Thyroid gland (tissue), 4 donors: ENCODE data around the gene PPP2R2B. TPM values are rescaled to one million over a fixed set of nuclear protein-coding genes. Genes with fewer than 3 reads are reported as not detected.

ENCODE experiments used
- DNase-seq, 2 donors: peaks; one replicate each; pipeline ENCODE4 v3.0.0-alpha.2; 2019
- H3K27ac ChIP-seq, 3 donors: fragments of 200-600 bp; sonication (generic); 1 replicate in 2 of 3; 2 replicates in 1 of 3; pipeline ENCODE4 v1.5.1; 2016 to 2019; ENCODE audit warnings: mild to moderate bottlenecking in 1 of 3, moderate library complexity in 1 of 3
- H3K27me3 ChIP-seq: fragments of 200-600 bp; sonication (generic); one replicate; pipeline ENCODE4 v1.5.1; 2019
- H3K36me3 ChIP-seq, 2 donors: fragments of 200-600 bp; sonication (generic); one replicate each; pipeline ENCODE4 v1.5.1; 2016 to 2019
- H3K4me1 ChIP-seq, 2 donors: fragments of 200-600 bp; sonication (generic); one replicate each; pipeline ENCODE4 v1.5.1; 2017 to 2019
- H3K4me3 ChIP-seq, 3 donors: fragments of 200-600 bp; sonication (generic); replicated peaks in 1 of 3; 1 replicate in 2 of 3; 2 replicates in 1 of 3; pipeline ENCODE4 v1.5.1; 2016; ENCODE audit warnings: mild to moderate bottlenecking in 1 of 3
- H3K9me3 ChIP-seq: fragments of 200-600 bp; sonication (generic); one replicate; pipeline ENCODE4 v1.5.1; 2017
- CTCF ChIP-seq, 6 experiments: fragments of 200-600 bp in 3 of 6; fragments of 450-650 bp in 3 of 6; sonication (generic) in 3 of 6; IDR thresholded peaks; one replicate each; pipeline ENCODE4 v1.5.1; 2016 to 2019; ENCODE audit warnings: antibody characterized with exemption in 6 of 6, mild to moderate bottlenecking in 2 of 6, inconsistent platforms in 1 of 6, moderate library complexity in 1 of 6
- POLR2A ChIP-seq, 2 donors: fragments of 450-650 bp; IDR thresholded peaks; one replicate each; pipeline ENCODE4 v1.6.1; 2017; ENCODE audit warnings: antibody characterized with exemption in 2 of 2, mild to moderate bottlenecking in 2 of 2, moderate library complexity in 1 of 2
- WGBS, 2 donors: methylation state at CpG; one replicate each; pipeline ENCODE4 v1.1.5; 2017; 5-methylcytosine and 5-hydroxymethylcytosine counted together
- intact Hi-C: fragments of 100-400 bp; cut with DNase I; formaldehyde crosslinking; loops from one replicate; pipeline ENCODE4 v1.15.1; 2023
- small RNA-seq: library from RNA; depleted of rRNA; stranded (forward); fragments of <200 nt; gene quantifications from one replicate; pipeline ENCODE3, GENCODE V24; 2016
- total RNA-seq, 4 donors: library from RNA; depleted of rRNA; stranded (reverse); fragments of >200 nt; gene quantifications; one replicate each; pipeline ENCODE4 v1.2.3, GENCODE V29; 2016

PPP2R2B gene
- total RNA-seq, 4 donors from 2014 or later, result 1.1 to 5.0 (median 2.9) TPM

DNA sequence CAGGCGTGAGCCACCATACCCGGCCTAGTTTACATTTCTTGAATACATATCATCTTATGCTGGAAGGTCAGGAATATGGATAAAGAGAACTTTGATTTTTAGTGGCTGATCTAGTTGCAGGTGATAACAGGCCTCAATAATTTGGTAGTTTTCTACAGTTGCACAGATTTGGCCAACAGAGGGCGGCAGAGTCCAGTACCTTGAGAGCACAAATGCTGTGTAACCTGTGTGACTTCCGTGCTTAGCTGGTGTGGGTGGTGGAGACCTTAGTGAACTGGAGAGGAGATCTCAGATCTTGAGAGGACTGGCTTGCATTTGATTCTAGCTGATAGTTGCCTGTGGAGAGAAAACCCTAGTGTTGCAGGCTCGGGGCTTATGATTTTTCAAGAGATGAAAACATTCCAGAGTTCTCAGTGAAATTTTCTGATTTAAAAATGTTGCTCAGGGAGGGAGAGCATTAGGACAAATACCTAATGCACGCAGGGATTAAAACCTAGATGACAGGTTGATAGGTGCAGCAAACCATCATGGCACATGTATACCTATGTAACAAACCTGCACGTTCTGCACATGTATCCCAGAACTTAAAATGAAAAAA is 345.2 kb downstream of the PPP2R2B start:
- Histone ChIP-seq H3K9me3 (no peaks in the 10 kb centered on the region), H3K27ac (no peak overlapping the region), H3K27me3 (no peaks in the 10 kb centered on the region), H3K4me3 (no peak overlapping the region), H3K36me3 (no peaks in the 10 kb centered on the region), H3K4me1 (no peaks in the 10 kb centered on the region)
- 35 to 39% methylated on average over 7 of the region's 7 CpGs for WGBS, 2 donors
- TF ChIP-seq CTCF (IDR thresholded peaks at IDR 0.05) (peak; percentile 45 to 74 (median 59)), POLR2A (IDR thresholded peaks at IDR 0.05) (no peak)
- peak; percentile 62 to 78 for DNase-seq
- intact Hi-C loops, result loop anchor here (10.0 kb wide), 1 partner anchor 651 kb away; no protein-coding TSS in a partner anchor

Small RNA genes within 50 kb of the gene (small RNA-seq; reads per million reads assigned to genes)
- gene RN7SL791P, result not detected
